ENCODE results near the gene POLD4. TPM values are rescaled to one million over a fixed set of nuclear protein-coding genes. Genes with fewer than 3 reads are reported as not detected.
A peak's percentile ranks its signal among the peaks of the same experiment; 100 is the strongest.

Gene POLD4
- total and polyA plus RNA-seq, 2 of the 13 experiments (the other 11 are each of a cell fraction or from before 2014, with no cell fraction given): 10.5 to 27.4 TPM

- TF ChIP-seq, protein P1, sequence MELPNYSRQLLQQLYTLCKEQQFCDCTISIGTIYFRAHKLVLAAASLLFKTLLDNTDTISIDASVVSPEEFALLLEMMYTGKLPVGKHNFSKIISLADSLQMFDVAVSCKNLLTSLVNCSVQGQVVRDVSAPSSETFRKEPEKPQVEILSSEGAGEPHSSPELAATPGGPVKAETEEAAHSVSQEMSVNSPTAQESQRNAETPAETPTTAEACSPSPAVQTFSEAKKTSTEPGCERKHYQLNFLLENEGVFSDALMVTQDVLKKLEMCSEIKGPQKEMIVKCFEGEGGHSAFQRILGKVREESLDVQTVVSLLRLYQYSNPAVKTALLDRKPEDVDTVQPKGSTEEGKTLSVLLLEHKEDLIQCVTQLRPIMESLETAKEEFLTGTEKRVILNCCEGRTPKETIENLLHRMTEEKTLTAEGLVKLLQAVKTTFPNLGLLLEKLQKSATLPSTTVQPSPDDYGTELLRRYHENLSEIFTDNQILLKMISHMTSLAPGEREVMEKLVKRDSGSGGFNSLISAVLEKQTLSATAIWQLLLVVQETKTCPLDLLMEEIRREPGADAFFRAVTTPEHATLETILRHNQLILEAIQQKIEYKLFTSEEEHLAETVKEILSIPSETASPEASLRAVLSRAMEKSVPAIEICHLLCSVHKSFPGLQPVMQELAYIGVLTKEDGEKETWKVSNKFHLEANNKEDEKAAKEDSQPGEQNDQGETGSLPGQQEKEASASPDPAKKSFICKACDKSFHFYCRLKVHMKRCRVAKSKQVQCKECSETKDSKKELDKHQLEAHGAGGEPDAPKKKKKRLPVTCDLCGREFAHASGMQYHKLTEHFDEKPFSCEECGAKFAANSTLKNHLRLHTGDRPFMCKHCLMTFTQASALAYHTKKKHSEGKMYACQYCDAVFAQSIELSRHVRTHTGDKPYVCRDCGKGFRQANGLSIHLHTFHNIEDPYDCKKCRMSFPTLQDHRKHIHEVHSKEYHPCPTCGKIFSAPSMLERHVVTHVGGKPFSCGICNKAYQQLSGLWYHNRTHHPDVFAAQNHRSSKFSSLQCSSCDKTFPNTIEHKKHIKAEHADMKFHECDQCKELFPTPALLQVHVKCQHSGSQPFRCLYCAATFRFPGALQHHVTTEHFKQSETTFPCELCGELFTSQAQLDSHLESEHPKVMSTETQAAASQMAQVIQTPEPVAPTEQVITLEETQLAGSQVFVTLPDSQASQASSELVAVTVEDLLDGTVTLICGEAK (IDR thresholded peaks at IDR 0.05): no peak
- TF ChIP-seq, protein P1 (CRISPR knock-in tag; IDR thresholded peaks at IDR 0.05): 0 out of 2 replicates have a peak, but pooled peaks have one; percentile 38
- TF ChIP-seq ZNF772 (CRISPR knock-in tag; IDR thresholded peaks at IDR 0.05) (no peak), BCL3 (CRISPR knock-in tag; IDR thresholded peaks at IDR 0.05) (no peak), ZNF609 (CRISPR knock-in tag; IDR thresholded peaks at IDR 0.05; ENCODE audit: borderline replicate concordance) (no peak), EED (CRISPR knock-in tag; IDR thresholded peaks at IDR 0.05) (0 out of 2 replicates have a peak, but pooled peaks have one; percentile 22), NFYC (CRISPR knock-in tag; IDR thresholded peaks at IDR 0.05) (no peak), RARA (CRISPR knock-in tag; IDR thresholded peaks at IDR 0.05) (no peak), MEF2D (CRISPR knock-in tag; IDR thresholded peaks at IDR 0.05) (0 out of 2 replicates have a peak, but pooled peaks have one; percentile 15), XBP1 (CRISPR knock-in tag; IDR thresholded peaks at IDR 0.05) (no peak), ZNF275 (CRISPR knock-in tag; IDR thresholded peaks at IDR 0.05; ENCODE audit: borderline replicate concordance) (no peak), ZNF850 (CRISPR knock-in tag; conservative IDR thresholded peaks at IDR 0.05) (no peak), ATF7-NPFF (CRISPR knock-in tag; IDR thresholded peaks at IDR 0.05; ENCODE audit: low read depth) (0 out of 2 replicates have a peak, but pooled peaks have one; percentile 25)
These were observed 47.7 kb upstream of the POLD4 start (continued) for GRCh38 chr11:67400942-67401494.
